K562 (cell line): ENCODE data around the gene ZNF865. TPM values are rescaled to one million over a fixed set of nuclear protein-coding genes. Genes with fewer than 3 reads are reported as not detected.

ENCODE experiments used
- ATAC-seq: fragments of 200-7000 bp; cut with Tn5 transposase; 3 replicates; pipeline ENCODE4 v1.9.1; 2020; ENCODE audit warnings: moderate library complexity
- BruUV-seq: library from RNA; stranded (reverse); fragments of 400-500 nt; replicated peaks from 2 replicates; lab custom pipeline; 2021; lab: Mats Ljungman, UMichigan
- CTCF ChIA-PET: fragments of 300-600 bp; formaldehyde crosslinking; extraction: SDS; loops from one replicate; lab custom pipeline; 2021; ENCODE audit warnings: low intra/inter-chr PET ratio; lab: Yijun Ruan, JAX
- POLR2A ChIA-PET: fragments of 300-600, 350-650 bp; sonication (Branson Sonifier 250); formaldehyde crosslinking; extraction: SDS; loops from one replicate; lab custom pipeline; 2021; ENCODE audit warnings: antibody characterized with exemption, inconsistent platforms; lab: Yijun Ruan, JAX
- DNase-seq, 4 experiments: peaks; one replicate each; pipeline versions ENCODE4 v3.0.0 to v3.0.0-alpha.2; 2011 to 2018; ENCODE audit warnings: low spot score in 3 of 4, mixed read lengths in 3 of 4; ENCODE audit errors: extremely low read depth in 1 of 4
- FAIRE-seq: peaks from 2 replicates; lab custom pipeline; 2011; peaks lifted over from hg19 to GRCh38; lab: Jason Lieb, UNC
- H2AFZ ChIP-seq: 2 replicates; pipeline ENCODE4 v1.6.0; 2011; ENCODE audit warnings: low read depth, low read length, control low read depth, inconsistent platforms
- H3K27ac ChIP-seq: fragments of 200-600 bp; 3 replicates; pipeline ENCODE4 v1.8.0; 2011; ENCODE audit warnings: low read depth, mild to moderate bottlenecking, control low read depth, inconsistent platforms, low read length, moderate library complexity, mixed read lengths; ENCODE audit errors: extremely low read depth
- H3K27me3 ChIP-seq, 2 experiments: fragments of 300-600 bp in 1 of 2; 2 replicates in 1 of 2; 3 replicates in 1 of 2; pipeline versions ENCODE4 v1.6.0 to v1.8.0; 2011; ENCODE audit warnings: inconsistent platforms in 2 of 2, low read length in 2 of 2, mild to moderate bottlenecking in 1 of 2, mixed read lengths in 1 of 2, moderate library complexity in 1 of 2; ENCODE audit not compliant: control insufficient read depth in 2 of 2, insufficient read depth in 2 of 2
- H3K36me3 ChIP-seq: fragments of 300-600 bp; 3 replicates; pipeline ENCODE4 v1.8.0; 2011; ENCODE audit warnings: mild to moderate bottlenecking, low read length, inconsistent platforms; ENCODE audit not compliant: control insufficient read depth, insufficient read depth
- H3K4me1 ChIP-seq, 2 experiments: fragments of 200-600 bp in 1 of 2; replicated peaks in 1 of 2; 2 replicates in 1 of 2; 3 replicates in 1 of 2; pipeline versions ENCODE4 v1.5.1 to v1.8.0; 2011; ENCODE audit warnings: inconsistent platforms in 2 of 2, low read length in 2 of 2, mild to moderate bottlenecking in 1 of 2, mixed read lengths in 1 of 2, moderate library complexity in 1 of 2; ENCODE audit not compliant: control insufficient read depth in 2 of 2, insufficient read depth in 2 of 2
- H3K4me2 ChIP-seq: 2 replicates; pipeline ENCODE4 v1.6.1; 2011; ENCODE audit warnings: low read length, control low read depth, inconsistent platforms, mixed read lengths; ENCODE audit not compliant: insufficient read depth
- H3K4me3 ChIP-seq: fragments of 200-600 bp; sonication (generic), shearing (Covaris generic); 2 replicates; pipeline ENCODE4 v1.5.1; 2016; ENCODE audit warnings: control low read depth, inconsistent platforms
- H3K79me2 ChIP-seq: fragments of 200-600 bp; 3 replicates; pipeline ENCODE4 v1.8.0; 2011; ENCODE audit warnings: low read length, inconsistent platforms; ENCODE audit not compliant: control insufficient read depth, insufficient read depth
- H3K9ac ChIP-seq, 2 experiments: 2 replicates each; pipeline versions ENCODE4 v1.6.0 to v1.6.1; 2011; ENCODE audit warnings: low read depth in 2 of 2, low read length in 2 of 2, control low read depth in 1 of 2, inconsistent platforms in 1 of 2, mild to moderate bottlenecking in 1 of 2, mixed read lengths in 1 of 2; ENCODE audit not compliant: insufficient read depth in 1 of 2
- H3K9me1 ChIP-seq: one replicate; pipeline ENCODE4 v1.6.0; 2011; ENCODE audit warnings: inconsistent platforms, mild to moderate bottlenecking, low read length, moderate library complexity; ENCODE audit not compliant: control insufficient read depth, insufficient read depth
- H3K9me3 ChIP-seq: replicated peaks from 2 replicates; pipeline ENCODE4 v1.5.1; 2011; ENCODE audit warnings: low read depth, low read length, inconsistent platforms; ENCODE audit not compliant: control insufficient read depth, insufficient read depth
- H4K20me1 ChIP-seq: replicated peaks from 2 replicates; pipeline ENCODE4 v1.6.1; 2011; ENCODE audit warnings: low read length, inconsistent platforms, mixed read lengths; ENCODE audit not compliant: control insufficient read depth, insufficient read depth
- ARID3A ChIP-seq: IDR thresholded peaks from 2 replicates; pipeline ENCODE4 v1.6.1; 2012; ENCODE audit warnings: low read depth, low read length, improper control_type of control experiment, borderline replicate concordance
- CHD2 ChIP-seq: IDR thresholded peaks from 2 replicates; pipeline ENCODE4 v1.6.1; 2011; ENCODE audit warnings: low read depth, low read length
- CHD4 ChIP-seq: fragments of 200-600 bp; sonication (generic); IDR thresholded peaks from 3 replicates; pipeline ENCODE4 v1.6.1; 2012; ENCODE audit warnings: low read depth, mild to moderate bottlenecking, mixed read lengths, low read length, inconsistent platforms; ENCODE audit not compliant: insufficient read depth, insufficient replicate concordance, poor library complexity, severe bottlenecking
- NR2F6 ChIP-seq: fragments of 450-650 bp; formaldehyde crosslinking; IDR thresholded peaks from 2 replicates; pipeline ENCODE4 v1.4.0; 2020; ENCODE audit warnings: mild to moderate bottlenecking
- PKNOX1 ChIP-seq: fragments of 450-650 bp; IDR thresholded peaks from 2 replicates; pipeline ENCODE4 v1.6.1; 2016
- POLR2B ChIP-seq: fragments of 450-650 bp; IDR thresholded peaks from 2 replicates; pipeline ENCODE4 v1.6.1; 2018; ENCODE audit warnings: low read depth; ENCODE audit not compliant: partially characterized antibody
- TEAD4 ChIP-seq, 2 experiments: sonication (generic) in 1 of 2; formaldehyde crosslinking in 1 of 2; IDR thresholded peaks; 2 replicates each; pipeline versions ENCODE4 v1.6.1 to v1.8.0; 2012 to 2022; ENCODE audit warnings: borderline replicate concordance in 1 of 2, inconsistent platforms in 1 of 2, low read length in 1 of 2, mild to moderate bottlenecking in 1 of 2, missing genetic modification reagents in 1 of 2
- ZBTB26 ChIP-seq: fragments of 450-650 bp; formaldehyde crosslinking; IDR thresholded peaks from 2 replicates; pipeline ENCODE4 v1.4.0; 2022; ENCODE audit warnings: missing genetic modification characterization
- ZNF121 ChIP-seq: sonication (generic); formaldehyde crosslinking; conservative IDR thresholded peaks from 2 replicates; pipeline ENCODE4 v1.8.0; 2022; ENCODE audit warnings: missing genetic modification reagents
- ZNF445 ChIP-seq: fragments of 250-450 bp; sonication (Bioruptor Pico); IDR thresholded peaks from 2 replicates; pipeline ENCODE4 v1.4.0; 2020; ENCODE audit warnings: low read depth, mild to moderate bottlenecking, moderate library complexity
- WGBS: fragments of 100-300 bp; shearing (Covaris generic); methylation state at CpG from one replicate; pipeline ENCODE4 v1.1.6; 2016; ENCODE audit warnings: low coverage, mixed read lengths; ENCODE audit not compliant: insufficient coverage; ENCODE audit errors: missing lambda C conversion rate; 5-methylcytosine and 5-hydroxymethylcytosine counted together
- in situ Hi-C: fragments of 300-500 bp; cut with MboI; formaldehyde crosslinking; loops from 4 replicates; pipeline ENCODE4 v1.15.0; 2018; ENCODE audit warnings: inconsistent platforms, mixed read lengths
- intact Hi-C: fragments of 100-400 bp; cut with micrococcal nuclease; formaldehyde crosslinking; loops from 2 replicates; pipeline ENCODE4 v1.14.2; 2022
- polyA plus RNA-seq, 8 experiments: library from polyadenylated mRNA; depleted of rRNA in 4 of 8; stranded (reverse) in 5 of 8; unstranded in 3 of 8; fragments of >200 nt; fragmentation: Nextera tagmentation in 2 of 8; fragmentation: Illumina TruSeq in 1 of 8; extraction: Ambion mirVana in 2 of 8; extraction: Trizol in 1 of 8; gene quantifications; 2 replicates each; pipeline versions ENCODE4 v1.2.1 to v1.2.3, GENCODE V29; 2011 to 2014; ENCODE audit warnings: inconsistent platforms in 1 of 8, missing spikeins in 1 of 8
- total RNA-seq, 7 experiments: library from RNA; depleted of rRNA in 6 of 7; stranded (reverse); fragments of >200 nt in 6 of 7; fragmentation: Illumina TruSeq in 2 of 7; extraction: Trizol in 2 of 7; gene quantifications; 2 replicates each; pipeline versions ENCODE4 v1.2.1 to v1.2.3, GENCODE V29; 2011 to 2021; ENCODE audit warnings: low replicate concordance in 1 of 7

Gene ZNF865
- total and polyA plus RNA-seq, 9 of the 15 experiments (the other 6 are each of a cell fraction or from before 2014, with no cell fraction given): 0.40 to 18.8 (median 1.6) TPM; not detected in 2

GRCh38 chr19:55586976-55587668, 18.3 kb upstream of the ZNF865 start (continued):
- peak; percentile 87 for TF ChIP-seq CHD2
- TF ChIP-seq PKNOX1: peak; percentile 86
- no peak for TF ChIP-seq ZNF445 (CRISPR knock-in tag)

GRCh38 chr19:55588738-55589137, 16.7 kb upstream of the ZNF865 start:
- H2AFZ ChIP-seq: no peak overlapping the region
- ChIA-PET POLR2A (interaction anchor here (0.6 to 3.1 kb wide), 3 partner anchors 10 to 361 kb away, joined by 3 to 22 read pairs (median 3); partner anchors contain the start of genes FIZ1 and ZNF524), CTCF (no interaction called here)
- H3K4me2 ChIP-seq: no peak overlapping the region
- H3K27me3 ChIP-seq: peaks cover 8 to 12% of the 10 kb centered on the region in 2 experiments; a peak in 4 of 5 replicates
- no peaks in the 10 kb centered on the region for H3K9me1 ChIP-seq
- ATAC-seq: no peak
- H3K4me1 ChIP-seq: peaks cover 10 to 40% of the 10 kb centered on the region in 2 experiments; a peak in 3 of 5 replicates
- H3K9ac ChIP-seq: no peak overlapping the region
- intact Hi-C loops (no loop called here), in situ Hi-C loops (no loop called here)
- FAIRE-seq: no peak
- DNase-seq: no peak
- BruUV-seq: no TSS peak
- H3K36me3 ChIP-seq: peaks cover 12% of the 10 kb centered on the region; the same call in 2 of the 3 replicates
- WGBS: 62% methylated on average over 7 of the region's 8 CpGs
- TF ChIP-seq ZNF121 (CRISPR knock-in tag) (peak; percentile 19; the same call in 1 of the 2 replicates), POLR2B (no peak), ZBTB26 (no peak), NR2F6 (CRISPR knock-in tag) (no peak), CHD4 (no peak), ARID3A (no peak), TEAD4 (IDR thresholded peaks at IDR 0.05; ENCODE audit: low read length) (no peak), TEAD4 (CRISPR knock-in tag; IDR thresholded peaks at IDR 0.05; ENCODE audit: borderline replicate concordance) (no peak)
- no peak overlapping the region for H3K27ac ChIP-seq
- 0 out of 2 replicates have a peak, but pooled peaks cover 6% of the 10 kb centered on the region for H4K20me1 ChIP-seq
- no peaks in the 10 kb centered on the region for H3K9me3 ChIP-seq
- H3K79me2 ChIP-seq: no peaks in the 10 kb centered on the region
- H3K4me3 ChIP-seq: no peak overlapping the region
